ENCODE measurements around the gene STX19.
"Not testable (repeated sequence)": the region's sequence is repeated elsewhere in the genome, so short reads cannot be mapped to it uniquely, and the experiment has no call there.

STX19 gene

GRCh38 chr3:94028093-94028837 is at the start of gene STX19:
TSS of gene STX19 (minus strand) at chr3:94028597. CDS start at chr3:94015269, 13,328 bp downstream.
- DNase-seq (ENCODE audit: low read depth in 3 of 3) = no peak

GRCh38 chr3:94076055-94076454 is 47.7 kb upstream of the STX19 start:
- DNase-seq (ENCODE audit: low read depth in 3 of 3) = no peak

- no peak for DNase-seq (ENCODE audit: low read depth in 3 of 3)
These were observed 43.4 kb upstream of the STX19 start for GRCh38 chr3:94071713-94072284.

- DNase-seq (ENCODE audit: low read depth in 3 of 3) = no peak
These were observed 42.0 kb upstream of the STX19 start for GRCh38 chr3:94070341-94070911.

- no peak for DNase-seq (ENCODE audit: low read depth in 3 of 3)
These were observed 40.9 kb upstream of the STX19 start for GRCh38 chr3:94069194-94069813.

GRCh38 chr3:94066506-94067500 is 38.4 kb upstream of the STX19 start:
- no peak for DNase-seq (ENCODE audit: low read depth in 3 of 3)

- DNase-seq (ENCODE audit: low read depth in 3 of 3) = no peak
These were observed 37.6 kb upstream of the STX19 start for GRCh38 chr3:94065819-94066480.

GRCh38 chr3:94065122-94065521 is 36.7 kb upstream of the STX19 start:
- no peak for DNase-seq (ENCODE audit: low read depth in 3 of 3)

GRCh38 chr3:94064243-94064860 is 36.0 kb upstream of the STX19 start:
- DNase-seq (ENCODE audit: low read depth in 3 of 3) = no peak

GRCh38 chr3:94063496-94064119 is 35.2 kb upstream of the STX19 start:
- DNase-seq (ENCODE audit: low read depth in 3 of 3) = no peak

- DNase-seq (ENCODE audit: low read depth in 3 of 3) = peak; percentile 60 to 78 (median 76)
These were observed 34.4 kb upstream of the STX19 start, which contains the start of the genes DHFR2 and NSUN3 for GRCh38 chr3:94062513-94063404. TSS of gene DHFR2 (minus strand) at chr3:94062916. CDS start at chr3:94061511, 1,405 bp downstream. TSS of gene NSUN3 (plus strand) at chr3:94063061. CDS start at chr3:94063127, 66 bp downstream.

- no peak for DNase-seq (ENCODE audit: low read depth in 3 of 3)
These were observed 32.9 kb upstream of the STX19 start for GRCh38 chr3:94061297-94061696.

GRCh38 chr3:94050546-94050945 is 22.1 kb upstream of the STX19 start:
- DNase-seq (ENCODE audit: low read depth in 3 of 3) = no peak

GRCh38 chr3:94049267-94049666 is 20.9 kb upstream of the STX19 start:
- DNase-seq (ENCODE audit: low read depth in 3 of 3) = no peak

- no peak for DNase-seq (ENCODE audit: low read depth in 3 of 3)
These were observed 18.1 kb upstream of the STX19 start for GRCh38 chr3:94046533-94046932.

GRCh38 chr3:94044100-94044936 is 15.9 kb upstream of the STX19 start:
- not testable (repeated sequence) for DNase-seq (ENCODE audit: low read depth in 3 of 3)

GRCh38 chr3:94043285-94043684 is 14.9 kb upstream of the STX19 start:
- DNase-seq (ENCODE audit: low read depth in 3 of 3) = no peak
